Measurements from ENCODE around the gene MYO18A.

DNA sequence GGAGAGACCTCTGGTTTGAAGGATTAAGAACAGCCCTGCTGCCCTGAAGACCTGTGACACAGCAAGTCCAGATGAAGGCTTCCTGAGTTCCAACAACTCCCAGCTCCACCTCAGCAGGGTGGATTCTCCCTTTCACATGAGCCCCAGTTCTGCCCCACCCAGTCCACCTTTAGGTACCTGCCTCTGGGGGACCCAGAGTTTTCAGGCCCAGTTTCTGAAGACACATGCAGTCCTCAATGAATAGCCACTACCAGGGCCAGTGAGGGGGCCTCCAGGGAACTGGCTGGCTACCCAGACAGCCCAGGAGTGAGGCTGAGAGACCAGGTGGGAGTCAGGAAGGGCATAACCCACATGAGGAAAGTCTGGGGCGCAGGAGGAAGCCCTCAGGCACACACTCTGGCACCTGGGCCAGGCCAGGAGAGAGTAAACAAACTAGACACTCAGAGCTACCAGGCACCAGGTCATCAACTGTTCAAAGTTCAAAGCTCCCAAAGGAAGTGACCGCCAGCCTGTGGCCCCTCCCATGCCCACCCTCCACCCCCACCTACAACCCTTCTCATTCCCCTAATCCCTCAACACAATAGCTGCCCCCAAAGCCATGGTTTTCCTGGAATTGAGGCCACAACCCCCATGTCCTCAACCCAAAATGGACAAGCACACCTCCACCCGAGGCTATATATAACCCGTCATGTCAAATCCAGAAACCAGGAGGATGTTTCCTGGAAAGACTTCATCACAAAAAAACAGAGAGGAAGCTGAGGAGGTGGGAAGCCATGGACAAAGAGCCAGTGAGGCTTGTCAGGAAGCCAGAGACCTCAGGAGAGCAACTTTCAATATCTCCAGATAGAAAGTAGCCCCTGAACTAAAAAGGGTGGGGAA, 2.1 kb downstream of the MYO18A start:
- TF ChIP-seq SIN3A (IDR thresholded peaks at IDR 0.05; ENCODE audit: borderline replicate concordance, insufficient read depth, low read length), result no peak
- no peak for TF ChIP-seq POLR2AphosphoS5 (IDR thresholded peaks at IDR 0.05; ENCODE audit: low read depth, low read length)
- TF ChIP-seq, protein P1, sequence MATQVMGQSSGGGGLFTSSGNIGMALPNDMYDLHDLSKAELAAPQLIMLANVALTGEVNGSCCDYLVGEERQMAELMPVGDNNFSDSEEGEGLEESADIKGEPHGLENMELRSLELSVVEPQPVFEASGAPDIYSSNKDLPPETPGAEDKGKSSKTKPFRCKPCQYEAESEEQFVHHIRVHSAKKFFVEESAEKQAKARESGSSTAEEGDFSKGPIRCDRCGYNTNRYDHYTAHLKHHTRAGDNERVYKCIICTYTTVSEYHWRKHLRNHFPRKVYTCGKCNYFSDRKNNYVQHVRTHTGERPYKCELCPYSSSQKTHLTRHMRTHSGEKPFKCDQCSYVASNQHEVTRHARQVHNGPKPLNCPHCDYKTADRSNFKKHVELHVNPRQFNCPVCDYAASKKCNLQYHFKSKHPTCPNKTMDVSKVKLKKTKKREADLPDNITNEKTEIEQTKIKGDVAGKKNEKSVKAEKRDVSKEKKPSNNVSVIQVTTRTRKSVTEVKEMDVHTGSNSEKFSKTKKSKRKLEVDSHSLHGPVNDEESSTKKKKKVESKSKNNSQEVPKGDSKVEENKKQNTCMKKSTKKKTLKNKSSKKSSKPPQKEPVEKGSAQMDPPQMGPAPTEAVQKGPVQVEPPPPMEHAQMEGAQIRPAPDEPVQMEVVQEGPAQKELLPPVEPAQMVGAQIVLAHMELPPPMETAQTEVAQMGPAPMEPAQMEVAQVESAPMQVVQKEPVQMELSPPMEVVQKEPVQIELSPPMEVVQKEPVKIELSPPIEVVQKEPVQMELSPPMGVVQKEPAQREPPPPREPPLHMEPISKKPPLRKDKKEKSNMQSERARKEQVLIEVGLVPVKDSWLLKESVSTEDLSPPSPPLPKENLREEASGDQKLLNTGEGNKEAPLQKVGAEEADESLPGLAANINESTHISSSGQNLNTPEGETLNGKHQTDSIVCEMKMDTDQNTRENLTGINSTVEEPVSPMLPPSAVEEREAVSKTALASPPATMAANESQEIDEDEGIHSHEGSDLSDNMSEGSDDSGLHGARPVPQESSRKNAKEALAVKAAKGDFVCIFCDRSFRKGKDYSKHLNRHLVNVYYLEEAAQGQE (IDR thresholded peaks at IDR 0.05; ENCODE audit: insufficient read depth in 1 of 2, low read depth in 2 of 2, low read length in 2 of 2), result no peak
- TF ChIP-seq FOXP2 (optimal IDR thresholded peaks at IDR 0.05; ENCODE audit: borderline replicate concordance, extremely low read depth, extremely low read length, insufficient read depth), result no peak
